CD8-positive, alpha-beta memory T cell (primary cell): ENCODE data around the gene SPATA9. TPM values are rescaled to one million over a fixed set of nuclear protein-coding genes. Genes with fewer than 3 reads are reported as not detected.
"Not testable (repeated sequence)": the region's sequence is repeated elsewhere in the genome, so short reads cannot be mapped to it uniquely, and the experiment has no call there.

ENCODE experiments used
- CTCF ChIA-PET: fragments of 350-600 bp; sonication (Branson Sonifier 250); formaldehyde crosslinking; loops from one replicate; lab custom pipeline; 2021; ENCODE audit warnings: antibody characterized with exemption; lab: Charles Lee
- POLR2A ChIA-PET: fragments of 350-600 bp; sonication (Branson Sonifier 250); formaldehyde crosslinking; loops from one replicate; lab custom pipeline; 2021; ENCODE audit warnings: antibody characterized with exemption; lab: Charles Lee
- DNase-seq, 5 donors: peaks; one replicate each; pipeline versions ENCODE4 v3.0.0 to v3.0.0-alpha.2; 2020 to 2022; ENCODE audit warnings: mixed read lengths in 1 of 5
- H3K27ac ChIP-seq: one replicate; pipeline ENCODE4 v1.7.0; 2013; ENCODE audit warnings: low read depth, mild to moderate bottlenecking, low read length, moderate library complexity
- H3K27me3 ChIP-seq: 2 replicates; pipeline ENCODE4 v1.7.0; 2013; ENCODE audit warnings: low read length, mild to moderate bottlenecking; ENCODE audit not compliant: insufficient read depth, poor library complexity, severe bottlenecking
- H3K36me3 ChIP-seq: 2 replicates; pipeline ENCODE4 v1.7.0; 2013; ENCODE audit warnings: mild to moderate bottlenecking, low read length, moderate library complexity; ENCODE audit not compliant: insufficient read depth
- H3K4me1 ChIP-seq: 2 replicates; pipeline ENCODE4 v1.7.0; 2013; ENCODE audit warnings: mild to moderate bottlenecking, low read length, moderate library complexity; ENCODE audit not compliant: insufficient read depth
- H3K4me3 ChIP-seq: 2 replicates; pipeline ENCODE4 v1.7.0; 2013; ENCODE audit warnings: mild to moderate bottlenecking, low read length
- H3K9me3 ChIP-seq: 2 replicates; pipeline ENCODE4 v1.7.0; 2013; ENCODE audit warnings: mild to moderate bottlenecking, low read length
- H3K27ac Mint-ChIP-seq, 8 donors: one replicate each; pipeline ENCODE4 v1.8.0; 2020 to 2021; ENCODE audit warnings: mixed read lengths in 8 of 8, mild to moderate bottlenecking in 6 of 8, inconsistent platforms in 3 of 8, moderate library complexity in 3 of 8
- H3K27me3 Mint-ChIP-seq, 2 donors: one replicate each; pipeline ENCODE4 v1.8.0; 2020 to 2021; ENCODE audit warnings: mixed read lengths in 2 of 2, mild to moderate bottlenecking in 1 of 2, moderate library complexity in 1 of 2
- H3K36me3 Mint-ChIP-seq, 3 donors: one replicate each; pipeline ENCODE4 v1.8.0; 2020 to 2021; ENCODE audit warnings: mixed read lengths in 3 of 3, inconsistent platforms in 1 of 3, mild to moderate bottlenecking in 1 of 3
- H3K4me1 Mint-ChIP-seq, 3 donors: one replicate each; pipeline ENCODE4 v1.8.0; 2020 to 2021; ENCODE audit warnings: mixed read lengths in 3 of 3, inconsistent platforms in 1 of 3, mild to moderate bottlenecking in 1 of 3
- H3K4me3 Mint-ChIP-seq, 7 donors: one replicate each; pipeline ENCODE4 v1.8.0; 2020 to 2021; ENCODE audit warnings: mixed read lengths in 7 of 7, mild to moderate bottlenecking in 6 of 7, moderate library complexity in 4 of 7, inconsistent platforms in 2 of 7
- H3K9me3 Mint-ChIP-seq, 5 donors: one replicate each; pipeline ENCODE4 v1.8.0; 2020 to 2022; ENCODE audit warnings: mixed read lengths in 5 of 5, mild to moderate bottlenecking in 3 of 5, moderate library complexity in 2 of 5, inconsistent platforms in 1 of 5
- polyA plus RNA-seq: library from polyadenylated mRNA; unstranded; fragments of 300-500 nt; fragmentation: Illumina TruSeq; gene quantifications from one replicate; pipeline ENCODE4 v1.2.3, GENCODE V29; 2021
- total RNA-seq, 2 experiments: library from RNA; stranded (reverse); gene quantifications; one replicate each; pipeline ENCODE4 v1.2.3, GENCODE V29; 2021

The SPATA9 gene
- total and polyA plus RNA-seq, 3 experiments from 2014 or later = not detected

GRCh38 chr5:95652849-95653248 lies 29.9 kb downstream of the SPATA9 start:
- Histone ChIP-seq H3K4me3 (no peak overlapping the region), H3K36me3 (peaks cover 10% of the 10 kb centered on the region), H3K27me3 (no peaks in the 10 kb centered on the region), H3K4me1 (peaks cover 9% of the 10 kb centered on the region), H3K9me3 (no peaks in the 10 kb centered on the region), H3K27ac (no peak overlapping the region)
- POLR2A ChIA-PET = no interaction called here
- Mint-ChIP-seq H3K4me3 (no peak overlapping the region), H3K4me1 (peaks cover 4 to 5% (median 4%) of the 10 kb centered on the region in 3 donors), H3K27me3 (no peaks in the 10 kb centered on the region), H3K27ac (no peak overlapping the region), H3K9me3 (no peaks in the 10 kb centered on the region), H3K36me3 (peaks cover 4 to 35% (median 15%) of the 10 kb centered on the region in 3 donors)
- CTCF ChIA-PET = interaction anchor here (1.3 to 2.0 kb wide), 2 partner anchors 12 to 21 kb away, joined by 3 to 7 read pairs; no protein-coding TSS in a partner anchor
- no peak for DNase-seq

GRCh38 chr5:95649842-95650620 lies 32.8 kb downstream of the SPATA9 start:
- Histone ChIP-seq H3K9me3 (no peaks in the 10 kb centered on the region), H3K27me3 (no peaks in the 10 kb centered on the region), H3K4me3 (no peak overlapping the region), H3K4me1 (peaks cover 15% of the 10 kb centered on the region), H3K27ac (peak overlapping the region; percentile 86), H3K36me3 (peaks cover 10% of the 10 kb centered on the region)
- no peaks in the 10 kb centered on the region for H3K27me3 Mint-ChIP-seq
- H3K36me3 Mint-ChIP-seq = peaks cover 4 to 24% (median 11%) of the 10 kb centered on the region in 3 donors
- peaks cover 11 to 23% (median 22%) of the 10 kb centered on the region in 3 donors for H3K4me1 Mint-ChIP-seq
- peak overlapping the region in 2 of 8 donors; percentile 1 to 5 for H3K27ac Mint-ChIP-seq
- H3K4me3 Mint-ChIP-seq = peak overlapping the region in 1 of 7 donors; percentile 40
- POLR2A ChIA-PET = no interaction called here
- CTCF ChIA-PET = no interaction called here
- no peak for DNase-seq
- H3K9me3 Mint-ChIP-seq = no peaks in the 10 kb centered on the region

- no peak for DNase-seq
- H3K36me3 ChIP-seq = peaks cover 10% of the 10 kb centered on the region
- Mint-ChIP-seq H3K27ac (peak overlapping the region in 1 of 8 donors; percentile 1), H3K9me3 (no peaks in the 10 kb centered on the region), H3K36me3 (peaks cover 4 to 22% (median 11%) of the 10 kb centered on the region in 3 donors), H3K4me3 (peak overlapping the region in 2 of 7 donors; percentile 10 to 26), H3K27me3 (no peaks in the 10 kb centered on the region), H3K4me1 (peaks cover 15 to 28% (median 28%) of the 10 kb centered on the region in 3 donors)
- H3K27me3 ChIP-seq = no peaks in the 10 kb centered on the region
- ChIA-PET CTCF (no interaction called here), POLR2A (no interaction called here)
- no peaks in the 10 kb centered on the region for H3K9me3 ChIP-seq
- peaks cover 17% of the 10 kb centered on the region for H3K4me1 ChIP-seq
- peak overlapping the region; percentile 86 for H3K27ac ChIP-seq
- H3K4me3 ChIP-seq = no peak overlapping the region
Observed at GRCh38 chr5:95649274-95649673, 33.5 kb downstream of the SPATA9 start.

- no peak overlapping the region for H3K4me3 ChIP-seq
Observed at GRCh38 chr5:95647886-95648860, 34.6 kb downstream of the SPATA9 start.

GRCh38 chr5:95646569-95647431 lies 36.0 kb downstream of the SPATA9 start, which contains the start of gene RFESD:
TSS of gene RFESD (plus strand) at chr5:95646777. CDS start at chr5:95652272, 5,495 bp downstream.
- POLR2A ChIA-PET = interaction anchor here (0.5 to 1.4 kb wide), 10 partner anchors 12 to 222 kb away, joined by 3 to 7 read pairs (median 4); partner anchors contain the start of genes ARSK, GPR150 and SKIC3
- no peaks in the 10 kb centered on the region for H3K9me3 Mint-ChIP-seq
- DNase-seq = peak; percentile 90 to 95 (median 93)

More at GRCh38 chr5:95647886-95648860, 34.6 kb downstream of the SPATA9 start:
- Histone ChIP-seq H3K4me1 (peaks cover 21% of the 10 kb centered on the region), H3K9me3 (no peaks in the 10 kb centered on the region), H3K27ac (peak overlapping the region; percentile 86), H3K27me3 (no peaks in the 10 kb centered on the region), H3K36me3 (peaks cover 10% of the 10 kb centered on the region)
- POLR2A ChIA-PET = interaction anchor here (1.1 to 1.3 kb wide), 2 partner anchors 14 to 26 kb away, joined by 3 to 6 read pairs; no protein-coding TSS in a partner anchor
- peak overlapping the region in 5 of 7 donors; percentile 30 to 94 (median 33) for H3K4me3 Mint-ChIP-seq
- H3K9me3 Mint-ChIP-seq = no peaks in the 10 kb centered on the region
- CTCF ChIA-PET = interaction anchor here (1.3 to 3.7 kb wide), 6 partner anchors 11 to 160 kb away, joined by 3 to 17 read pairs (median 8); partner anchors contain the start of genes ARSK and SKIC3
- H3K27me3 Mint-ChIP-seq = no peaks in the 10 kb centered on the region
- no peak for DNase-seq
- peaks cover 4 to 16% (median 7%) of the 10 kb centered on the region in 3 donors for H3K36me3 Mint-ChIP-seq
- H3K27ac Mint-ChIP-seq = peak overlapping the region in 4 of 8 donors; percentile 4 to 36 (median 22)
- peaks cover 20 to 33% (median 32%) of the 10 kb centered on the region in 3 donors for H3K4me1 Mint-ChIP-seq

GRCh38 chr5:95646226-95646568 lies 36.6 kb downstream of the SPATA9 start:
- H3K27me3 Mint-ChIP-seq, H3K27ac ChIP-seq, DNase-seq, H3K36me3 ChIP-seq, H3K9me3 Mint-ChIP-seq, H3K9me3 ChIP-seq, H3K36me3 Mint-ChIP-seq, H3K27me3 ChIP-seq: not testable (repeated sequence)
- Mint-ChIP-seq H3K4me3 (peak overlapping the region; percentile 85 to 94 (median 89)), H3K4me1 (peaks cover 20 to 33% (median 32%) of the 10 kb centered on the region in 3 donors), H3K27ac (peak overlapping the region; percentile 48 to 96 (median 88))
- POLR2A ChIA-PET = interaction anchor here (0.7 to 1.4 kb wide), 5 partner anchors 24 to 189 kb away, joined by 4 to 5 read pairs (median 4); partner anchors contain the start of genes ARSK, GPR150 and SKIC3
- CTCF ChIA-PET = interaction anchor here (0.8 to 3.7 kb wide), 15 partner anchors 10 to 212 kb away, joined by 3 to 17 read pairs (median 4); partner anchors contain the start of genes ARSK, GLRX and SKIC3
- H3K4me3 ChIP-seq = peak overlapping the region; percentile 85
- H3K4me1 ChIP-seq = peaks cover 21% of the 10 kb centered on the region

More at GRCh38 chr5:95646569-95647431, 36.0 kb downstream of the SPATA9 start, which contains the start of gene RFESD:
- CTCF ChIA-PET = interaction anchor here (0.7 to 3.7 kb wide), 18 partner anchors 9 to 203 kb away, joined by 3 to 17 read pairs (median 4); partner anchors contain the start of genes ARSK, GLRX and SKIC3
- Histone ChIP-seq H3K9me3 (no peaks in the 10 kb centered on the region), H3K27ac (peak within 1 kb of the TSS; percentile 86), H3K27me3 (no peaks in the 10 kb centered on the region), H3K4me1 (peaks cover 21% of the 10 kb centered on the region), H3K4me3 (peak within 1 kb of the TSS; percentile 85), H3K36me3 (peaks cover under 1% of the 10 kb centered on the region)
- Mint-ChIP-seq H3K4me1 (peaks cover 20 to 33% (median 32%) of the 10 kb centered on the region in 3 donors), H3K36me3 (peaks cover 0 to 7% (median 1%) of the 10 kb centered on the region in 3 donors), H3K4me3 (peak within 1 kb of the TSS; percentile 85 to 94 (median 89)), H3K27me3 (no peaks in the 10 kb centered on the region), H3K27ac (peak within 1 kb of the TSS; percentile 84 to 96 (median 91))
